ENCODE measurements around the gene LRRK2.

The LRRK2 gene

GRCh38 chr12:40198601-40199000, 26.2 kb upstream of the LRRK2 start:
- no peak overlapping the region for H3K27ac ChIP-seq
- TF ChIP-seq CTCF (IDR thresholded peaks at IDR 0.05), result no peak
- DNase-seq (ENCODE audit: low spot score), result no peak
- H3K4me3 ChIP-seq, result no peak overlapping the region

GRCh38 chr12:40202095-40203059, 22.4 kb upstream of the LRRK2 start:
- DNase-seq (ENCODE audit: low spot score), result no peak
- Histone ChIP-seq H3K27ac (no peak overlapping the region), H3K4me3 (no peak overlapping the region)
- no peak for TF ChIP-seq CTCF (IDR thresholded peaks at IDR 0.05)

GRCh38 chr12:40203060-40203430, 21.8 kb upstream of the LRRK2 start:
- no peak for TF ChIP-seq CTCF (IDR thresholded peaks at IDR 0.05)
- Histone ChIP-seq H3K4me3 (no peak overlapping the region), H3K27ac (no peak overlapping the region)
- DNase-seq (ENCODE audit: low spot score), result no peak

- Histone ChIP-seq H3K4me3 (no peak overlapping the region), H3K27ac (no peak overlapping the region)
- no peak for TF ChIP-seq CTCF (IDR thresholded peaks at IDR 0.05)
- DNase-seq (ENCODE audit: low spot score), result no peak
Measured at GRCh38 chr12:40204337-40204736, 20.5 kb upstream of the LRRK2 start.

- Histone ChIP-seq H3K27ac (no peak overlapping the region), H3K4me3 (no peak overlapping the region)
- DNase-seq (ENCODE audit: low spot score), result no peak
- TF ChIP-seq CTCF (IDR thresholded peaks at IDR 0.05), result no peak
Measured at GRCh38 chr12:40207551-40207950, 17.2 kb upstream of the LRRK2 start.

GRCh38 chr12:40208707-40209446, 15.9 kb upstream of the LRRK2 start:
- no peak for TF ChIP-seq CTCF (IDR thresholded peaks at IDR 0.05)
- H3K27ac ChIP-seq, result peak overlapping the region in 1 of 2 donors; percentile 39
- no peak overlapping the region for H3K4me3 ChIP-seq
- no peak for DNase-seq (ENCODE audit: low spot score)

Measured in coronary artery (tissue), 2 donors.